Measurements from ENCODE around the gene ZBTB20. TPM values are rescaled to one million over a fixed set of nuclear protein-coding genes. Genes with fewer than 3 reads are reported as not detected.

The ZBTB20 gene
- total and polyA plus RNA-seq, 2 of the 4 experiments (the other 2 are of a cell fraction): 0.75 to 14.7 TPM

DNA sequence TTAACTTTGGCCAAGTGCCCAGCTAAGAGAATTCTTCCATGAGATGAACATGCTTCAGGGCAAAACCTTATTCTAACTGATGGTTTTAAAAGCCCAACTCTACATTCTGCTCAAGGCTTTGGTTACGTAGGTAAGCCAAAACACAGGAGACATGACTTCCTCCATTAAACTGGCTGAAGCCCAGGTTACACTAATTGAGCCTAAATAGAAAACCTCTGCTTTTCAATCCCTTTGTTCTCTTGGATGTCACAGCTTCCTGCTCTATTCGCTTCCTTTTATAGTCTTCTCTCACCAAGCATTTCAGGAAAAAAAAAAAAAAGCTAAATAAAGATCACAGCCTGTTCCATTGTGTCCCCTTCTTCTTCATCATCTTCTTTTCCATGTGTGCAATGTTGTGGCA, 432.9 kb downstream of the ZBTB20 start:
- H2BK15ac ChIP-seq (ENCODE audit: low read depth, low read length): no peak overlapping the region
- H2BK20ac ChIP-seq (ENCODE audit: low read depth, low read length): no peak overlapping the region
- no peak overlapping the region for H3K4ac ChIP-seq (ENCODE audit: low read depth, low read length)
- TF ChIP-seq, protein P1, sequence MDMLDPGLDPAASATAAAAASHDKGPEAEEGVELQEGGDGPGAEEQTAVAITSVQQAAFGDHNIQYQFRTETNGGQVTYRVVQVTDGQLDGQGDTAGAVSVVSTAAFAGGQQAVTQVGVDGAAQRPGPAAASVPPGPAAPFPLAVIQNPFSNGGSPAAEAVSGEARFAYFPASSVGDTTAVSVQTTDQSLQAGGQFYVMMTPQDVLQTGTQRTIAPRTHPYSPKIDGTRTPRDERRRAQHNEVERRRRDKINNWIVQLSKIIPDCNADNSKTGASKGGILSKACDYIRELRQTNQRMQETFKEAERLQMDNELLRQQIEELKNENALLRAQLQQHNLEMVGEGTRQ (IDR thresholded peaks at IDR 0.05; ENCODE audit: low read depth, low read length): no peak
- dilution Hi-C loops (cut with HindIII; ENCODE audit: low sequenced_read_pairs, unreplicated experiment) (no loop called here), in situ Hi-C loops (cut with MboI; ENCODE audit: low sequenced_read_pairs) (no loop called here), intact Hi-C loops (cut with micrococcal nuclease) (no loop called here)
- no peak overlapping the region for H2AFZ ChIP-seq (replicated peaks; ENCODE audit: low read length, poor library complexity)
- H3K14ac ChIP-seq (replicated peaks; ENCODE audit: low read depth, low read length): no peak overlapping the region
- CTCF ChIA-PET: interaction anchor here (1.3 kb wide), 1 partner anchor 53 kb away, joined by 3 read pairs; no protein-coding TSS in a partner anchor
- WGBS, 2 experiments (ENCODE audit: extremely low coverage in 2 of 2, insufficient read length in 1 of 2): 100% methylated on average over 1 of the region's 2 CpGs; no CpG with 5 or more reads in 1 of the 2 experiments
- no peak for DNase-seq
- H3K9me3 ChIP-seq (ENCODE audit: control insufficient read depth, insufficient read depth, low read length): no peaks in the 10 kb centered on the region
- ATAC-seq (ENCODE audit: low read depth): no peak
- no peak overlapping the region for H2AK9ac ChIP-seq (replicated peaks; ENCODE audit: low read depth, low read length, poor library complexity)
- H4K5ac ChIP-seq (ENCODE audit: low read depth, low read length): no peak overlapping the region
- no TSS peak for BruUV-seq (replicated peaks)
- no peak overlapping the region for H4K91ac ChIP-seq (ENCODE audit: insufficient read depth, low read depth, low read length)
- no peak overlapping the region for H3K56ac ChIP-seq (ENCODE audit: extremely low read depth, insufficient read depth, low read length)
- no peak overlapping the region for H3K4me3 ChIP-seq (ENCODE audit: insufficient read depth, low read depth, low read length)
- POLR2A ChIA-PET (ENCODE audit: unreplicated experiment): interaction anchor here (0.6 kb wide), 1 partner anchor 349 kb away, joined by 3 read pairs; no protein-coding TSS in a partner anchor
- no peaks in the 10 kb centered on the region for H3K36me3 ChIP-seq (ENCODE audit: control insufficient read depth, insufficient read depth, low read length)
- H3K4me2 ChIP-seq (ENCODE audit: low read depth, low read length): no peak overlapping the region
- H3K79me1 ChIP-seq (ENCODE audit: low read depth in 1 of 2, low read length in 2 of 2): no peaks in the 10 kb centered on the region
- H3K4me1 ChIP-seq (ENCODE audit: control insufficient read depth, insufficient read depth, low read length): no peaks in the 10 kb centered on the region
- no peak overlapping the region for H3K18ac ChIP-seq (ENCODE audit: low read depth, low read length)
- no peak overlapping the region for H2BK120ac ChIP-seq (ENCODE audit: low read depth, low read length)
- no peaks in the 10 kb centered on the region for H4K20me1 ChIP-seq (ENCODE audit: insufficient read depth, low read length)
- no peak overlapping the region for H2BK5ac ChIP-seq (ENCODE audit: low read depth, low read length, poor library complexity, severe bottlenecking)
- H3K9me1 ChIP-seq (ENCODE audit: insufficient read depth, low read length): no peaks in the 10 kb centered on the region
- no peak overlapping the region for H3K9ac ChIP-seq (ENCODE audit: low read depth, low read length)
- H3K27me3 ChIP-seq (ENCODE audit: control insufficient read depth, insufficient read depth, low read length): no peaks in the 10 kb centered on the region
- H3K23ac ChIP-seq (ENCODE audit: low read depth, low read length): no peak overlapping the region
- no peak overlapping the region for H2AK5ac ChIP-seq (ENCODE audit: low read depth, low read length)
- H3K27ac ChIP-seq (ENCODE audit: insufficient read depth, low read length): no peak overlapping the region
- no peak overlapping the region for H4K8ac ChIP-seq (ENCODE audit: low read depth in 2 of 2, low read length in 2 of 2)

All from IMR-90 (cell line).